Stomach (tissue), 4 donors: ENCODE measurements around the gene TJP1.

ENCODE experiments used
- EP300 ChIP-seq: sonication (generic); formaldehyde crosslinking; IDR thresholded peaks from one replicate; pipeline ENCODE4 v1.6.1; 2017; ENCODE audit warnings: antibody characterized with exemption
- POLR2A ChIP-seq, 4 donors: fragments of 450-650 bp; IDR thresholded peaks; one replicate each; pipeline ENCODE4 v1.6.1; 2016; ENCODE audit warnings: antibody characterized with exemption in 4 of 4, control low read depth in 2 of 4, mild to moderate bottlenecking in 1 of 4, moderate library complexity in 1 of 4
- TF ChIP-seq, protein P1 (sequence below), 7 experiments: fragments of 450-650 bp in 4 of 7; fragments of 200-600 bp in 3 of 7; sonication (generic) in 3 of 7; IDR thresholded peaks; one replicate each; pipeline ENCODE4 v1.5.1; 2016 to 2019; ENCODE audit warnings: antibody characterized with exemption in 7 of 7, control low read depth in 2 of 7, mild to moderate bottlenecking in 1 of 7

DNA sequence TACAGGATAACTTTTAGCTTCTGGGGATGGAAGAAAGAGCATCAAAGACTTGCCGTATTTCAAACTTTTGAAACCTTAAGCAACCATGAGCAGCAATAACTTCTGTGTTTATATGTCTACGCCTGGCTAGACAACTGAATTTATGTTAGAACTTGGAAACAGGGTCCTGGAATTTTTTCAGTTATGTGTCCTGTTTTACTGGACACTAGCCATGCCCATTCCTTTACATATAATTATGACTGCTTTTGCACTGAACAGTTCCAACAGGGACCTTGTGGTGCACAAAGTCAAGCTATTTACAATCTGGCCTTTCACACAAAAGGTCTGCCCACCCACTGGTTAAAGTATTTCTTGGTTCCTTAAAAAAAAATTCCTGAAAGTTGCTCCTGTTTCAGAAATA, 37.1 kb downstream of the TJP1 start:
- TF ChIP-seq, protein P1, sequence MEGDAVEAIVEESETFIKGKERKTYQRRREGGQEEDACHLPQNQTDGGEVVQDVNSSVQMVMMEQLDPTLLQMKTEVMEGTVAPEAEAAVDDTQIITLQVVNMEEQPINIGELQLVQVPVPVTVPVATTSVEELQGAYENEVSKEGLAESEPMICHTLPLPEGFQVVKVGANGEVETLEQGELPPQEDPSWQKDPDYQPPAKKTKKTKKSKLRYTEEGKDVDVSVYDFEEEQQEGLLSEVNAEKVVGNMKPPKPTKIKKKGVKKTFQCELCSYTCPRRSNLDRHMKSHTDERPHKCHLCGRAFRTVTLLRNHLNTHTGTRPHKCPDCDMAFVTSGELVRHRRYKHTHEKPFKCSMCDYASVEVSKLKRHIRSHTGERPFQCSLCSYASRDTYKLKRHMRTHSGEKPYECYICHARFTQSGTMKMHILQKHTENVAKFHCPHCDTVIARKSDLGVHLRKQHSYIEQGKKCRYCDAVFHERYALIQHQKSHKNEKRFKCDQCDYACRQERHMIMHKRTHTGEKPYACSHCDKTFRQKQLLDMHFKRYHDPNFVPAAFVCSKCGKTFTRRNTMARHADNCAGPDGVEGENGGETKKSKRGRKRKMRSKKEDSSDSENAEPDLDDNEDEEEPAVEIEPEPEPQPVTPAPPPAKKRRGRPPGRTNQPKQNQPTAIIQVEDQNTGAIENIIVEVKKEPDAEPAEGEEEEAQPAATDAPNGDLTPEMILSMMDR (IDR thresholded peaks at IDR 0.05): no peak
- TF ChIP-seq EP300: no peak
- no peak for TF ChIP-seq POLR2A (IDR thresholded peaks at IDR 0.05)
